K562 (cell line): ENCODE results near the gene ORAI2. TPM values are rescaled to one million over a fixed set of nuclear protein-coding genes. Genes with fewer than 3 reads are reported as not detected.

Source experiments
- ATAC-seq: fragments of 200-7000 bp; cut with Tn5 transposase; 3 replicates; pipeline ENCODE4 v1.9.1; 2020; ENCODE audit warnings: moderate library complexity
- BruUV-seq: library from RNA; stranded (reverse); fragments of 400-500 nt; replicated peaks from 2 replicates; lab custom pipeline; 2021; lab: Mats Ljungman, UMichigan
- CTCF ChIA-PET: fragments of 300-600 bp; formaldehyde crosslinking; extraction: SDS; loops from one replicate; lab custom pipeline; 2021; ENCODE audit warnings: low intra/inter-chr PET ratio; lab: Yijun Ruan, JAX
- POLR2A ChIA-PET: fragments of 300-600, 350-650 bp; sonication (Branson Sonifier 250); formaldehyde crosslinking; extraction: SDS; loops from one replicate; lab custom pipeline; 2021; ENCODE audit warnings: antibody characterized with exemption, inconsistent platforms; lab: Yijun Ruan, JAX
- DNase-seq, 4 experiments: peaks; one replicate each; pipeline versions ENCODE4 v3.0.0 to v3.0.0-alpha.2; 2011 to 2018; ENCODE audit warnings: low spot score in 3 of 4, mixed read lengths in 3 of 4; ENCODE audit errors: extremely low read depth in 1 of 4
- FAIRE-seq: peaks from 2 replicates; lab custom pipeline; 2011; peaks lifted over from hg19 to GRCh38; lab: Jason Lieb, UNC
- H2AFZ ChIP-seq: 2 replicates; pipeline ENCODE4 v1.6.0; 2011; ENCODE audit warnings: low read depth, low read length, control low read depth, inconsistent platforms
- H3K27ac ChIP-seq: fragments of 200-600 bp; 3 replicates; pipeline ENCODE4 v1.8.0; 2011; ENCODE audit warnings: low read depth, mild to moderate bottlenecking, control low read depth, inconsistent platforms, low read length, moderate library complexity, mixed read lengths; ENCODE audit errors: extremely low read depth
- H3K27me3 ChIP-seq, 2 experiments: fragments of 300-600 bp in 1 of 2; 2 replicates in 1 of 2; 3 replicates in 1 of 2; pipeline versions ENCODE4 v1.6.0 to v1.8.0; 2011; ENCODE audit warnings: inconsistent platforms in 2 of 2, low read length in 2 of 2, mild to moderate bottlenecking in 1 of 2, mixed read lengths in 1 of 2, moderate library complexity in 1 of 2; ENCODE audit not compliant: control insufficient read depth in 2 of 2, insufficient read depth in 2 of 2
- H3K36me3 ChIP-seq: fragments of 300-600 bp; 3 replicates; pipeline ENCODE4 v1.8.0; 2011; ENCODE audit warnings: mild to moderate bottlenecking, low read length, inconsistent platforms; ENCODE audit not compliant: control insufficient read depth, insufficient read depth
- H3K4me1 ChIP-seq, 2 experiments: fragments of 200-600 bp in 1 of 2; replicated peaks in 1 of 2; 2 replicates in 1 of 2; 3 replicates in 1 of 2; pipeline versions ENCODE4 v1.5.1 to v1.8.0; 2011; ENCODE audit warnings: inconsistent platforms in 2 of 2, low read length in 2 of 2, mild to moderate bottlenecking in 1 of 2, mixed read lengths in 1 of 2, moderate library complexity in 1 of 2; ENCODE audit not compliant: control insufficient read depth in 2 of 2, insufficient read depth in 2 of 2
- H3K4me2 ChIP-seq: 2 replicates; pipeline ENCODE4 v1.6.1; 2011; ENCODE audit warnings: low read length, control low read depth, inconsistent platforms, mixed read lengths; ENCODE audit not compliant: insufficient read depth
- H3K4me3 ChIP-seq: fragments of 200-600 bp; sonication (generic), shearing (Covaris generic); 2 replicates; pipeline ENCODE4 v1.5.1; 2016; ENCODE audit warnings: control low read depth, inconsistent platforms
- H3K79me2 ChIP-seq: fragments of 200-600 bp; 3 replicates; pipeline ENCODE4 v1.8.0; 2011; ENCODE audit warnings: low read length, inconsistent platforms; ENCODE audit not compliant: control insufficient read depth, insufficient read depth
- H3K9ac ChIP-seq, 2 experiments: 2 replicates each; pipeline versions ENCODE4 v1.6.0 to v1.6.1; 2011; ENCODE audit warnings: low read depth in 2 of 2, low read length in 2 of 2, control low read depth in 1 of 2, inconsistent platforms in 1 of 2, mild to moderate bottlenecking in 1 of 2, mixed read lengths in 1 of 2; ENCODE audit not compliant: insufficient read depth in 1 of 2
- H3K9me1 ChIP-seq: one replicate; pipeline ENCODE4 v1.6.0; 2011; ENCODE audit warnings: inconsistent platforms, mild to moderate bottlenecking, low read length, moderate library complexity; ENCODE audit not compliant: control insufficient read depth, insufficient read depth
- H3K9me3 ChIP-seq: replicated peaks from 2 replicates; pipeline ENCODE4 v1.5.1; 2011; ENCODE audit warnings: low read depth, low read length, inconsistent platforms; ENCODE audit not compliant: control insufficient read depth, insufficient read depth
- H4K20me1 ChIP-seq: replicated peaks from 2 replicates; pipeline ENCODE4 v1.6.1; 2011; ENCODE audit warnings: low read length, inconsistent platforms, mixed read lengths; ENCODE audit not compliant: control insufficient read depth, insufficient read depth
- ETS2 ChIP-seq: IDR thresholded peaks from 2 replicates; pipeline ENCODE4 v1.6.1; 2016; ENCODE audit warnings: borderline replicate concordance, missing genetic modification characterization, mild to moderate bottlenecking, moderate library complexity, missing compliant biosample characterization; ENCODE audit not compliant: poor library complexity, severe bottlenecking
- KLF13 ChIP-seq: fragments of 450-650 bp; IDR thresholded peaks from 2 replicates; pipeline ENCODE4 v1.6.1; 2016; ENCODE audit warnings: missing genetic modification characterization, low read depth, mild to moderate bottlenecking, missing compliant biosample characterization, moderate library complexity, borderline replicate concordance
- PML ChIP-seq: IDR thresholded peaks from 2 replicates; pipeline ENCODE4 v1.6.1; 2012; ENCODE audit warnings: low read length, inconsistent platforms
- POLR2G ChIP-seq: fragments of 200-400 bp; formaldehyde crosslinking; IDR thresholded peaks from 2 replicates; pipeline ENCODE4 v1.6.1; 2017; ENCODE audit warnings: low read depth, mild to moderate bottlenecking, antibody characterized with exemption, low read length, moderate library complexity
- STAG1 ChIP-seq: sonication (generic); formaldehyde crosslinking; IDR thresholded peaks from 2 replicates; pipeline ENCODE4 v1.5.0; 2020; ENCODE audit warnings: missing genetic modification reagents, borderline replicate concordance
- ZBTB1 ChIP-seq: sonication (generic); formaldehyde crosslinking; IDR thresholded peaks from 2 replicates; pipeline ENCODE4 v1.8.1; 2023; ENCODE audit warnings: missing genetic modification reagents, low read depth, mild to moderate bottlenecking, borderline replicate concordance
- ZNF175 ChIP-seq: fragments of 200-800 bp; sonication (Bioruptor generic); IDR thresholded peaks from 2 replicates; pipeline ENCODE4 v1.6.1; 2016; ENCODE audit warnings: low read depth, mild to moderate bottlenecking, missing genetic modification characterization, missing compliant biosample characterization
- WGBS: fragments of 100-300 bp; shearing (Covaris generic); methylation state at CpG from one replicate; pipeline ENCODE4 v1.1.6; 2016; ENCODE audit warnings: low coverage, mixed read lengths; ENCODE audit not compliant: insufficient coverage; ENCODE audit errors: missing lambda C conversion rate; 5-methylcytosine and 5-hydroxymethylcytosine counted together
- in situ Hi-C: fragments of 300-500 bp; cut with MboI; formaldehyde crosslinking; loops from 4 replicates; pipeline ENCODE4 v1.15.0; 2018; ENCODE audit warnings: inconsistent platforms, mixed read lengths
- intact Hi-C: fragments of 100-400 bp; cut with micrococcal nuclease; formaldehyde crosslinking; loops from 2 replicates; pipeline ENCODE4 v1.14.2; 2022
- polyA plus RNA-seq, 8 experiments: library from polyadenylated mRNA; depleted of rRNA in 4 of 8; stranded (reverse) in 5 of 8; unstranded in 3 of 8; fragments of >200 nt; fragmentation: Nextera tagmentation in 2 of 8; fragmentation: Illumina TruSeq in 1 of 8; extraction: Ambion mirVana in 2 of 8; extraction: Trizol in 1 of 8; gene quantifications; 2 replicates each; pipeline versions ENCODE4 v1.2.1 to v1.2.3, GENCODE V29; 2011 to 2014; ENCODE audit warnings: inconsistent platforms in 1 of 8, missing spikeins in 1 of 8
- total RNA-seq, 7 experiments: library from RNA; depleted of rRNA in 6 of 7; stranded (reverse); fragments of >200 nt in 6 of 7; fragmentation: Illumina TruSeq in 2 of 7; extraction: Trizol in 2 of 7; gene quantifications; 2 replicates each; pipeline versions ENCODE4 v1.2.1 to v1.2.3, GENCODE V29; 2011 to 2021; ENCODE audit warnings: low replicate concordance in 1 of 7
- TF ChIP-seq, protein P1 (sequence below), 2 experiments: IDR thresholded peaks in 1 of 2; conservative IDR thresholded peaks in 1 of 2; 2 replicates each; pipeline ENCODE4 v1.6.1; 2016; ENCODE audit warnings: low read depth in 2 of 2, mild to moderate bottlenecking in 1 of 2, missing compliant biosample characterization in 1 of 2, missing genetic modification characterization in 1 of 2, moderate library complexity in 1 of 2
- TF ChIP-seq, protein P2 (sequence below): sonication (generic); formaldehyde crosslinking; IDR thresholded peaks from 2 replicates; pipeline ENCODE4 v1.8.0; 2023; ENCODE audit warnings: mild to moderate bottlenecking, missing genetic modification reagents
- TF ChIP-seq, protein P3 (sequence below): sonication (generic); formaldehyde crosslinking; IDR thresholded peaks from 2 replicates; pipeline ENCODE4 v1.9.0; 2022; ENCODE audit warnings: mild to moderate bottlenecking, missing genetic modification reagents

Gene ORAI2
- total and polyA plus RNA-seq, 9 of the 15 experiments (the other 6 are each of a cell fraction or from before 2014, with no cell fraction given) = 1.1 to 27.7 (median 9.2) TPM

DNA sequence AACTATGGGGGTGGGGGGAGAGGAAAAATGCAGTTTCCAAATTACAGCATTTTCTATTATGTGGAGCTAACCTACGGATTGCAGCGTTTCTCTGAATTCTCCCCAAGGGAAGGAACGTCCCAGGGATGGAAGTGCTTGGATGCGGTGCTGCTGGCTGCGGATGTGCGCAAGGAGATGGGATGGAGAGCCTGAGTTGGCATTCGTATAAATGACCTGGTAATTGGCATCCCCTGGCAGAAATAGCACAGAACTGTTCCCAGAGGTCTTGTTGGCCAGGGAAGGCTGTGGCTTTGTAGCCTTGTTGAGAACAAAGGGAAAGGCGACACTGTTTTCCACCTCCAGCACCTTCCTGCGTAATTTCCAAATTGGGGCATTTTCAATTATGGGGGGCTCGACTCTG is 2.7 kb downstream of the ORAI2 start:
- ATAC-seq (no peak), FAIRE-seq (no peak), DNase-seq (no peak)
- H3K9me3 ChIP-seq = no peaks in the 10 kb centered on the region
- H3K9me1 ChIP-seq = no peaks in the 10 kb centered on the region
- H3K27me3 ChIP-seq = no peaks in the 10 kb centered on the region; a peak in 1 of 5 replicates
- in situ Hi-C loops = no loop called here
- H3K4me3 ChIP-seq = no peak overlapping the region
- H4K20me1 ChIP-seq = no peaks in the 10 kb centered on the region
- no peak overlapping the region for H2AFZ ChIP-seq
- BruUV-seq = TSS peak; percentile 48
- CTCF ChIA-PET = no interaction called here
- POLR2A ChIA-PET = no interaction called here
- H3K27ac ChIP-seq = no peak overlapping the region
- no peak overlapping the region for H3K4me2 ChIP-seq
- 77% methylated on average over 10 of the region's 10 CpGs for WGBS
- H3K36me3 ChIP-seq = peaks cover 15% of the 10 kb centered on the region; the same call in 1 of the 3 replicates
- peaks cover 31 to 53% of the 10 kb centered on the region in 2 experiments for H3K4me1 ChIP-seq
- peaks cover 9% of the 10 kb centered on the region for H3K79me2 ChIP-seq
- peak overlapping the region in 1 of 2 experiments; percentile 68; a peak in 1 of 4 replicates for H3K9ac ChIP-seq
- intact Hi-C loops = no loop called here
- TF ChIP-seq ZBTB1 (CRISPR knock-in tag) = no peak
- no peak for TF ChIP-seq STAG1 (CRISPR knock-in tag)
- no peak for TF ChIP-seq ETS2 (tag)
- TF ChIP-seq KLF13 (tag) = no peak
- no peak for TF ChIP-seq PML
- TF ChIP-seq, protein P1, sequence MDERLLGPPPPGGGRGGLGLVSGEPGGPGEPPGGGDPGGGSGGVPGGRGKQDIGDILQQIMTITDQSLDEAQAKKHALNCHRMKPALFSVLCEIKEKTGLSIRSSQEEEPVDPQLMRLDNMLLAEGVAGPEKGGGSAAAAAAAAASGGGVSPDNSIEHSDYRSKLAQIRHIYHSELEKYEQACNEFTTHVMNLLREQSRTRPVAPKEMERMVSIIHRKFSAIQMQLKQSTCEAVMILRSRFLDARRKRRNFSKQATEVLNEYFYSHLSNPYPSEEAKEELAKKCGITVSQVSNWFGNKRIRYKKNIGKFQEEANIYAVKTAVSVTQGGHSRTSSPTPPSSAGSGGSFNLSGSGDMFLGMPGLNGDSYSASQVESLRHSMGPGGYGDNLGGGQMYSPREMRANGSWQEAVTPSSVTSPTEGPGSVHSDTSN (CRISPR knock-in tag; IDR thresholded peaks at IDR 0.05; ENCODE audit: low read depth) = no peak
- TF ChIP-seq, protein P1 (tag; conservative IDR thresholded peaks at IDR 0.05; ENCODE audit: low read depth) = no peak
- no peak for TF ChIP-seq ZNF175 (CRISPR knock-in tag)
- TF ChIP-seq, protein P2, sequence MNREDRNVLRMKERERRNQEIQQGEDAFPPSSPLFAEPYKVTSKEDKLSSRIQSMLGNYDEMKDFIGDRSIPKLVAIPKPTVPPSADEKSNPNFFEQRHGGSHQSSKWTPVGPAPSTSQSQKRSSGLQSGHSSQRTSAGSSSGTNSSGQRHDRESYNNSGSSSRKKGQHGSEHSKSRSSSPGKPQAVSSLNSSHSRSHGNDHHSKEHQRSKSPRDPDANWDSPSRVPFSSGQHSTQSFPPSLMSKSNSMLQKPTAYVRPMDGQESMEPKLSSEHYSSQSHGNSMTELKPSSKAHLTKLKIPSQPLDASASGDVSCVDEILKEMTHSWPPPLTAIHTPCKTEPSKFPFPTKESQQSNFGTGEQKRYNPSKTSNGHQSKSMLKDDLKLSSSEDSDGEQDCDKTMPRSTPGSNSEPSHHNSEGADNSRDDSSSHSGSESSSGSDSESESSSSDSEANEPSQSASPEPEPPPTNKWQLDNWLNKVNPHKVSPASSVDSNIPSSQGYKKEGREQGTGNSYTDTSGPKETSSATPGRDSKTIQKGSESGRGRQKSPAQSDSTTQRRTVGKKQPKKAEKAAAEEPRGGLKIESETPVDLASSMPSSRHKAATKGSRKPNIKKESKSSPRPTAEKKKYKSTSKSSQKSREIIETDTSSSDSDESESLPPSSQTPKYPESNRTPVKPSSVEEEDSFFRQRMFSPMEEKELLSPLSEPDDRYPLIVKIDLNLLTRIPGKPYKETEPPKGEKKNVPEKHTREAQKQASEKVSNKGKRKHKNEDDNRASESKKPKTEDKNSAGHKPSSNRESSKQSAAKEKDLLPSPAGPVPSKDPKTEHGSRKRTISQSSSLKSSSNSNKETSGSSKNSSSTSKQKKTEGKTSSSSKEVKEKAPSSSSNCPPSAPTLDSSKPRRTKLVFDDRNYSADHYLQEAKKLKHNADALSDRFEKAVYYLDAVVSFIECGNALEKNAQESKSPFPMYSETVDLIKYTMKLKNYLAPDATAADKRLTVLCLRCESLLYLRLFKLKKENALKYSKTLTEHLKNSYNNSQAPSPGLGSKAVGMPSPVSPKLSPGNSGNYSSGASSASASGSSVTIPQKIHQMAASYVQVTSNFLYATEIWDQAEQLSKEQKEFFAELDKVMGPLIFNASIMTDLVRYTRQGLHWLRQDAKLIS (CRISPR knock-in tag) = no peak
- TF ChIP-seq POLR2G = no peak
- TF ChIP-seq, protein P3, sequence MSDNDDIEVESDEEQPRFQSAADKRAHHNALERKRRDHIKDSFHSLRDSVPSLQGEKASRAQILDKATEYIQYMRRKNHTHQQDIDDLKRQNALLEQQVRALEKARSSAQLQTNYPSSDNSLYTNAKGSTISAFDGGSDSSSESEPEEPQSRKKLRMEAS (CRISPR knock-in tag) = no peak
